ENCODE data around the gene SUSD3.

The SUSD3 gene

DNA sequence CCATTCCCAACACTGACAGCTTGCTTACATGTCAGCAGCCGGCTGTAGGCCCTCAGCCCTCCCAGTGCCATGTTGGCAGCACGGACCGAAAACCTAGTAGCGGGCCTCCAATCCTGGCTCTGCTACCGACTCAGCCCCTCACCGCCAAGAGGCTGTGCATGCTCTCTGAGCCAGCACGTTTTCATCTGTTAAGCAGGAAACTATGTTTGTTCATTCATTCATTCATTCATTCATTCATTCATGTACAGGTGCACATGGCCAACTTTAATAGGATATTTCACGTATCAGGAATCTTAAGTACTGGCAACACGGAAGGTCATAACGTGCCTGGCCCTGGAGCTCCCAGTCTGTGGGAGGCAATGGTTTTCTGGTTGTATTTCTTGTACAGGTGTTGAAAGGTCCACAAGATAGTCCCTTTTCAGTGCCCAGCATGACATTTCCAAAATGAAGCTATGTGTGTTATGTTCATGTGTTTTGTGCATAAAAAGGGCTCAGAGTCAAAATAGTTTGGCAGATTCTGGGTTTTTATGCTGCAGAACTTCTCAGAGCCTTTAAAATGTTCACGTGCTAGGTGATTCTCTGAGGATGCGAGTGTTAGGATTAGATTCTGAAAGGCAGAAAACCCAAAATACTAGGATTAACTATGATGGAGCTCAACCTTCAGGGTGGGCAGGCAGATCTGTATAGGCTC, 17.7 kb downstream of the SUSD3 start:
- H3K4me3 ChIP-seq (replicated peaks; ENCODE audit: low read depth, low read length) = no peak overlapping the region
- DNase-seq (ENCODE audit: low read depth) = no peak
- TF ChIP-seq, protein P1, sequence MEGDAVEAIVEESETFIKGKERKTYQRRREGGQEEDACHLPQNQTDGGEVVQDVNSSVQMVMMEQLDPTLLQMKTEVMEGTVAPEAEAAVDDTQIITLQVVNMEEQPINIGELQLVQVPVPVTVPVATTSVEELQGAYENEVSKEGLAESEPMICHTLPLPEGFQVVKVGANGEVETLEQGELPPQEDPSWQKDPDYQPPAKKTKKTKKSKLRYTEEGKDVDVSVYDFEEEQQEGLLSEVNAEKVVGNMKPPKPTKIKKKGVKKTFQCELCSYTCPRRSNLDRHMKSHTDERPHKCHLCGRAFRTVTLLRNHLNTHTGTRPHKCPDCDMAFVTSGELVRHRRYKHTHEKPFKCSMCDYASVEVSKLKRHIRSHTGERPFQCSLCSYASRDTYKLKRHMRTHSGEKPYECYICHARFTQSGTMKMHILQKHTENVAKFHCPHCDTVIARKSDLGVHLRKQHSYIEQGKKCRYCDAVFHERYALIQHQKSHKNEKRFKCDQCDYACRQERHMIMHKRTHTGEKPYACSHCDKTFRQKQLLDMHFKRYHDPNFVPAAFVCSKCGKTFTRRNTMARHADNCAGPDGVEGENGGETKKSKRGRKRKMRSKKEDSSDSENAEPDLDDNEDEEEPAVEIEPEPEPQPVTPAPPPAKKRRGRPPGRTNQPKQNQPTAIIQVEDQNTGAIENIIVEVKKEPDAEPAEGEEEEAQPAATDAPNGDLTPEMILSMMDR (IDR thresholded peaks at IDR 0.05; ENCODE audit: low read length, missing control alignments) = no peak

GRCh38 chr9:93076792-93077128, 18.3 kb downstream of the SUSD3 start:
- no peak overlapping the region for H3K4me3 ChIP-seq (replicated peaks; ENCODE audit: low read depth, low read length)
- TF ChIP-seq, protein P1 (IDR thresholded peaks at IDR 0.05; ENCODE audit: low read length, missing control alignments) = no peak
- DNase-seq (ENCODE audit: low read depth) = no peak

DNA sequence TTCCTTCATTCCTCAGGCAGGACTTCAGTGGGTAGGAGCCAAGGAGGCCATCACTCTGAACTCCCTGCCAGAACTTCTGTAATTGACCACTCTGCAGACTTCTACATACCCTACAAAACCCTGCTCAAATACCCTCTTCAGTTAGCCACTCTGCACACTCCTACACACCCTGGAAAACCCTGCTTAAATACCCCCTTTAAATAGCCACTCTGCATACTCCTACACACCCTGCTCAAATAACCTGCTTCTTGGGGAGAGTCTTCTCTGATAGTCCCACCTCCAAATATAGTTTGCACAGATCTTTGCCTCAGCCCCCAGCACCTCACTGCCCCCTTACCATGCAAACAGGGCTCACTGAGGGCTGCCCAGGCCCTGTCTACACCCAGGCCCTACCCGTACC, 18.9 kb downstream of the SUSD3 start:
- DNase-seq (ENCODE audit: low read depth) = no peak
- TF ChIP-seq, protein P1 (IDR thresholded peaks at IDR 0.05; ENCODE audit: low read length, missing control alignments) = no peak
- H3K4me3 ChIP-seq (replicated peaks; ENCODE audit: low read depth, low read length) = no peak overlapping the region

DNA sequence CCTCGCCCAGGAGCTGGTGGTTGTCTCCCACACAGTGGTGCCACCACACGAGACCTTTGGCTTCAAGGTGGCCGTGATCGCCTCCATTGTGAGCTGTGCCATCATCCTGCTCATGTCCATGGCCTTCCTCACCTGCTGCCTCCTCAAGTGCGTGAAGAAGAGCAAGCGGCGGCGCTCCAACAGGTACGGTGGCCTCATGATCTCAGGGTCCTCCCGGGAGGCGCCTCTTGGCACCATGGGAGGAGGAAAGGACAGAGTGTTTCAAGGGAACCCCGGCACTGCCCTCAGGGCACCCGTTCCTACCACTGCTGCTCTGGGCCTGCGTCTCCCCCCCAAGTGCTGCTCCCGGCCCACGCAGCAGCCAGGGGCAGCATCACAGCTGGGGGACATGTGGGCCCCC, 19.3 kb downstream of the SUSD3 start:
- DNase-seq (ENCODE audit: low read depth) = no peak
- TF ChIP-seq, protein P1 (IDR thresholded peaks at IDR 0.05; ENCODE audit: low read length, missing control alignments) = no peak

DNA sequence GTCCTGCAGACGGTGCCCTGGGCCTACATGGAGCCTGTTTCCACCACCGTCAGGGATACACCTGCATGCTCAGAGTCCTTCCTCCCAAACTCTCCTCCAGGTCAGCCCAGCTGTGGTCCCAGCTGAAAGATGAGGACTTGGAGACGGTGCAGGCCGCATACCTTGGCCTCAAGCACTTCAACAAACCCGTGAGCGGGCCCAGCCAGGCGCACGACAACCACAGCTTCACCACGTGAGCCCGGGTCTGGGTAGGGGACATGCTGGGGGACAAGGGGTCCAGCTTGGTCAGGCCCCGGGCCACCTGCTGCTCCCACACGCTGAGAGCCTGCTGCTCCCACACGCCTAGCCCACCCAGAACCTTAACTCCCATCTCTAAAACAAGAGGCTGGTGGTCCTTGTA, 20.9 kb downstream of the SUSD3 start:
- H3K4me3 ChIP-seq (replicated peaks; ENCODE audit: low read depth, low read length) = no peak overlapping the region
- no peak for DNase-seq (ENCODE audit: low read depth)
- TF ChIP-seq, protein P1 (IDR thresholded peaks at IDR 0.05; ENCODE audit: low read length, missing control alignments) = no peak

More for the DNA sequence above, 19.3 kb downstream of the SUSD3 start:
- no peak overlapping the region for H3K4me3 ChIP-seq (replicated peaks; ENCODE audit: low read depth, low read length)

DNA sequence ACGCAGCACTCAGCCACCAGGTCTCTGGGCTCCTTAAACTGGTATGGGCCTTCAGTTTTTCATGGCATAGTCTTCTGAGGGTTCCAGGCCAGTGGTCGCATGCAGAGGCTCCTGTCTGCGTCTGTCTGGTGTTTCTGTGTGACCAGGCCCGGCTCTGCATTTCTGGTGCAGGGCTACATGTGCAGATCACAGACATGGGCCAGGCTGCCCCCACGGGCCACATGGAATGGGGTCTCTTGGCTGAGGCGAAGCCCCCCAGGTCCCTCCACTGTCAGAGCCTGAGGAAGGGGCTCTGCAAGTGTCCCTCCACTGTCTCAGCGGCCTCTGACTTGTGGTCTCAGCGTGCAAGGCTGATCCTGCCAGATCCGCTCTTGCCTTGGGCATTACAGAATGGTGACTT, 21.9 kb downstream of the SUSD3 start:
- TF ChIP-seq, protein P1 (IDR thresholded peaks at IDR 0.05; ENCODE audit: low read length, missing control alignments) = no peak
- DNase-seq (ENCODE audit: low read depth) = no peak
- no peak overlapping the region for H3K4me3 ChIP-seq (replicated peaks; ENCODE audit: low read depth, low read length)

GRCh38 chr9:93081081-93081529, 22.6 kb downstream of the SUSD3 start:
- no peak overlapping the region for H3K4me3 ChIP-seq (replicated peaks; ENCODE audit: low read depth, low read length)
- TF ChIP-seq, protein P1 (IDR thresholded peaks at IDR 0.05; ENCODE audit: low read length, missing control alignments) = no peak
- DNase-seq (ENCODE audit: low read depth) = no peak

Measured in fibroblast of pulmonary artery (primary cell).